GM12878 (cell line): ENCODE measurements around the gene SIK3. TPM values are rescaled to one million over a fixed set of nuclear protein-coding genes. Genes with fewer than 3 reads are reported as not detected.
A peak's percentile ranks its signal among the peaks of the same experiment; 100 is the strongest.

ENCODE experiments used
- ATAC-seq: fragments of 200-7000 bp; cut with Tn5 transposase; 3 replicates; pipeline ENCODE4 v1.9.1; 2020; ENCODE audit warnings: mild to moderate bottlenecking, moderate library complexity
- BruUV-seq: library from RNA; stranded (reverse); fragments of 400-500 nt; replicated peaks from 2 replicates; lab custom pipeline; 2021; lab: Mats Ljungman, UMichigan
- CTCF ChIA-PET: fragments of 300-600 bp; sonication (Branson Sonifier 250); formaldehyde crosslinking; extraction: SDS; loops from one replicate; lab custom pipeline; 2021; ENCODE audit warnings: inconsistent platforms; lab: Yijun Ruan, JAX
- POLR2A ChIA-PET: fragments of 350-600 bp; formaldehyde crosslinking; extraction: SDS; loops from one replicate; lab custom pipeline; 2021; ENCODE audit warnings: inconsistent platforms; lab: Charles Lee
- RAD21 ChIA-PET: fragments of 300-600 bp; sonication (Branson Sonifier 250); formaldehyde crosslinking; loops from one replicate; lab custom pipeline; 2023; ENCODE audit warnings: antibody characterized with exemption; ENCODE audit not compliant: unreplicated experiment; lab: Charles Lee
- SMC1A ChIA-PET: fragments of 300-600 bp; sonication (Branson Sonifier 250); formaldehyde crosslinking; loops from one replicate; lab custom pipeline; 2023; ENCODE audit not compliant: unreplicated experiment, uncharacterized antibody; lab: Charles Lee
- DNase-seq: peaks from one replicate; pipeline ENCODE4 v3.0.0-alpha.2; 2011; ENCODE audit warnings: low read depth, low spot score
- FAIRE-seq: peaks from 3 replicates; lab custom pipeline; 2011; peaks lifted over from hg19 to GRCh38; lab: Jason Lieb, UNC
- H2AFZ ChIP-seq: 2 replicates; pipeline ENCODE4 v1.6.0; 2011; ENCODE audit warnings: low read depth, low read length, control low read depth; ENCODE audit not compliant: control insufficient read depth
- H3K27ac ChIP-seq: 2 replicates; pipeline ENCODE4 v1.5.1; 2011; ENCODE audit warnings: control low read depth; ENCODE audit not compliant: control insufficient read depth, insufficient read depth
- H3K27me3 ChIP-seq, 2 experiments: replicated peaks in 1 of 2; 2 replicates each; pipeline versions ENCODE4 v1.6.0 to v1.6.1; 2011; ENCODE audit warnings: low read length in 1 of 2; ENCODE audit not compliant: control insufficient read depth in 2 of 2, insufficient read depth in 2 of 2
- H3K36me3 ChIP-seq, 2 experiments: 2 replicates each; pipeline ENCODE4 v1.5.1; 2011; ENCODE audit warnings: low read length in 1 of 2; ENCODE audit not compliant: control insufficient read depth in 2 of 2, insufficient read depth in 2 of 2
- H3K4me1 ChIP-seq: 2 replicates; pipeline ENCODE4 v1.6.1; 2011; ENCODE audit warnings: mild to moderate bottlenecking, low read length, moderate library complexity, mixed read lengths; ENCODE audit not compliant: control insufficient read depth, insufficient read depth
- H3K4me2 ChIP-seq: 2 replicates; pipeline ENCODE4 v1.6.0; 2011; ENCODE audit warnings: control low read depth; ENCODE audit not compliant: control insufficient read depth, insufficient read depth
- H3K4me3 ChIP-seq: fragments of 200-600 bp; sonication (generic); 2 replicates; pipeline ENCODE4 v1.5.1; 2016
- H3K79me2 ChIP-seq: 2 replicates; pipeline ENCODE4 v1.6.0; 2011; ENCODE audit warnings: low read length; ENCODE audit not compliant: control insufficient read depth, insufficient read depth
- H3K9ac ChIP-seq: 2 replicates; pipeline ENCODE4 v1.8.0; 2011; ENCODE audit warnings: low read length, control low read depth, mixed read lengths; ENCODE audit not compliant: control insufficient read depth, insufficient read depth
- H3K9me3 ChIP-seq: replicated peaks from 3 replicates; pipeline ENCODE4 v1.5.1; 2011; ENCODE audit warnings: mild to moderate bottlenecking, low read length; ENCODE audit not compliant: control insufficient read depth, insufficient read depth
- H4K20me1 ChIP-seq: 2 replicates; pipeline ENCODE4 v1.6.0; 2011; ENCODE audit not compliant: control insufficient read depth, insufficient read depth
- NFYB ChIP-seq: IDR thresholded peaks from 2 replicates; pipeline ENCODE4 v1.6.1; 2011; ENCODE audit warnings: low read depth, mild to moderate bottlenecking, low read length, improper control_type of control experiment, moderate library complexity; ENCODE audit not compliant: insufficient read depth
- WGBS: methylation state at CpG from one replicate; pipeline ENCODE4 v1.1.6; 2016; ENCODE audit warnings: low lambda C conversion rate; ENCODE audit not compliant: insufficient replicate concordance, insufficient coverage; ENCODE audit errors: missing lambda C conversion rate; 5-methylcytosine and 5-hydroxymethylcytosine counted together
- in situ Hi-C: fragments of 300-500 bp; cut with MboI; formaldehyde crosslinking; loops from 9 replicates; pipeline ENCODE4 v1.14.3; 2018; ENCODE audit warnings: mixed read lengths
- intact Hi-C: fragments of 100-400 bp; cut with micrococcal nuclease; formaldehyde crosslinking; loops from one replicate; pipeline ENCODE4 v1.14.2; 2022; ENCODE audit not compliant: unreplicated experiment
- polyA plus RNA-seq, 11 experiments: library from polyadenylated mRNA; depleted of rRNA in 4 of 11; unstranded in 6 of 11; stranded (reverse) in 5 of 11; fragments of >200 nt; fragmentation: Nextera tagmentation in 4 of 11; fragmentation: Illumina TruSeq in 1 of 11; extraction: Ambion mirVana in 4 of 11; extraction: Trizol in 1 of 11; gene quantifications; 1 replicate in 1 of 11; 2 replicates in 10 of 11; pipeline versions ENCODE4 v1.2.1 to v1.2.3, GENCODE V29; 2011 to 2016; ENCODE audit warnings: inconsistent platforms in 2 of 11, missing spikeins in 2 of 11, low read depth in 1 of 11
- total RNA-seq, 4 experiments: library from RNA; depleted of rRNA in 3 of 4; stranded (reverse); fragments of >200 nt in 3 of 4; fragmentation: Illumina TruSeq in 1 of 4; extraction: Trizol in 1 of 4; gene quantifications; 2 replicates each; pipeline versions ENCODE4 v1.2.1 to v1.2.3, GENCODE V29; 2013 to 2021
- TF ChIP-seq, protein P1 (sequence below): fragments of 450-650 bp; IDR thresholded peaks from 2 replicates; pipeline ENCODE4 v1.6.1; 2017; ENCODE audit warnings: antibody characterized with exemption, mild to moderate bottlenecking, moderate library complexity

The SIK3 gene
- total and polyA plus RNA-seq, 10 of the 15 experiments (the other 5 are each of a cell fraction or from before 2014, with no cell fraction given) = 2.5 to 31.9 (median 11.1) TPM

DNA sequence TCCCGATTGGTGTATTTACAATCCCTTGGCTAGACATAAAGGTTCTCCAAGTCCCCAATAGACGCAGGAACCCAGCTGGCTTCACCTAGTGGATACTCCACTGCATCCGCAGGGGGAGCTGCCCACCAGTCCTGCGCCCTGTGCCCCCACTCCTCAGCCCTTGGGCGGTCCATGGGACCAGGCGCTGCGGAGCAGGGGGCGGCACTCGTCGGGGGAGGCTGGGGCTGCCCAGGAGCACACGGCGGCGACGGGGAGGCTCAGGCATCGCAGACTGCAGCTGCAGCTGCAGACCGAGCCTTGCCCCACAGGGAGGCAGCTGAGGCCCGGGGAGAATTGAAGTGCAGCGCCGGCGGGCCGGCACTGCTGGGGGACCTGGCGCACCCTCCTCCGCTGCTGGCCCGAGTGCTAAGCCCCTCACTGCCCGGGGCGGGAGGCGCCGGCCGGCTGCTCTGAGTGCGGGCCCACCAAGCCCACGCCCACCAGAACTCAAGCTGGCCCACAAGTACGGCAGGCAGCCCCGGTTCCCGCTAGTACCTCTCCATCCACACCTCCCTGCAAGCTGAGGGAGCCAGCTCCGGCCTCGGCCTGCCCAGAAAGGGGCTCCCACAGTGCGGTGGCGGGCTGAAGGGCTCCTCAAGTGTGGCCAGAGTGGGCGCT lies 12.2 kb upstream of the SIK3 start:
- TF ChIP-seq, protein P1, sequence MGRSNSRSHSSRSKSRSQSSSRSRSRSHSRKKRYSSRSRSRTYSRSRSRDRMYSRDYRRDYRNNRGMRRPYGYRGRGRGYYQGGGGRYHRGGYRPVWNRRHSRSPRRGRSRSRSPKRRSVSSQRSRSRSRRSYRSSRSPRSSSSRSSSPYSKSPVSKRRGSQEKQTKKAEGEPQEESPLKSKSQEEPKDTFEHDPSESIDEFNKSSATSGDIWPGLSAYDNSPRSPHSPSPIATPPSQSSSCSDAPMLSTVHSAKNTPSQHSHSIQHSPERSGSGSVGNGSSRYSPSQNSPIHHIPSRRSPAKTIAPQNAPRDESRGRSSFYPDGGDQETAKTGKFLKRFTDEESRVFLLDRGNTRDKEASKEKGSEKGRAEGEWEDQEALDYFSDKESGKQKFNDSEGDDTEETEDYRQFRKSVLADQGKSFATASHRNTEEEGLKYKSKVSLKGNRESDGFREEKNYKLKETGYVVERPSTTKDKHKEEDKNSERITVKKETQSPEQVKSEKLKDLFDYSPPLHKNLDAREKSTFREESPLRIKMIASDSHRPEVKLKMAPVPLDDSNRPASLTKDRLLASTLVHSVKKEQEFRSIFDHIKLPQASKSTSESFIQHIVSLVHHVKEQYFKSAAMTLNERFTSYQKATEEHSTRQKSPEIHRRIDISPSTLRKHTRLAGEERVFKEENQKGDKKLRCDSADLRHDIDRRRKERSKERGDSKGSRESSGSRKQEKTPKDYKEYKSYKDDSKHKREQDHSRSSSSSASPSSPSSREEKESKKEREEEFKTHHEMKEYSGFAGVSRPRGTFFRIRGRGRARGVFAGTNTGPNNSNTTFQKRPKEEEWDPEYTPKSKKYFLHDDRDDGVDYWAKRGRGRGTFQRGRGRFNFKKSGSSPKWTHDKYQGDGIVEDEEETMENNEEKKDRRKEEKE = no peak
- TF ChIP-seq NFYB = 0 out of 2 replicates have a peak, but pooled peaks have one; percentile 8
- TF ChIP-seq, all 136 proteins: peak for 1
- Histone ChIP-seq H3K36me3 (no peaks in the 10 kb centered on the region), H3K79me2 (no peaks in the 10 kb centered on the region), H3K9me3 (no peaks in the 10 kb centered on the region), H4K20me1 (no peaks in the 10 kb centered on the region), H2AFZ (no peak overlapping the region), H3K27me3 (no peaks in the 10 kb centered on the region), H3K9ac (no peak overlapping the region), H3K4me2 (no peak overlapping the region), H3K4me3 (no peak overlapping the region), H3K27ac (no peak overlapping the region), H3K4me1 (no peaks in the 10 kb centered on the region)
- no TSS peak for BruUV-seq
- no peak for ATAC-seq
- FAIRE-seq = no peak
- DNase-seq = no peak
- ChIA-PET RAD21 (no interaction called here), SMC1A (no interaction called here), CTCF (interaction anchor here (6.8 kb wide), 1 partner anchor 229 kb away, joined by 105 read pairs; no protein-coding TSS in a partner anchor), POLR2A (interaction anchor here (0.6 kb wide), 1 partner anchor 343 kb away, joined by 3 read pairs; no protein-coding TSS in a partner anchor)
- 80% methylated on average over 20 of the region's 39 CpGs for WGBS
- intact Hi-C loops = no loop called here
- in situ Hi-C loops = no loop called here
